K562 (cell line): ENCODE data around the gene CHML.

ENCODE experiments used
- ARID1B ChIP-seq: fragments of 450-650 bp; IDR thresholded peaks from 2 replicates; pipeline ENCODE4 v1.6.1; 2016; ENCODE audit warnings: antibody characterized with exemption, mild to moderate bottlenecking, inconsistent platforms
- MXD1 ChIP-seq: fragments of 250-450 bp; sonication (Bioruptor Pico); IDR thresholded peaks from 2 replicates; pipeline ENCODE4 v1.8.0; 2021; ENCODE audit warnings: borderline replicate concordance, mild to moderate bottlenecking, moderate library complexity; ENCODE audit not compliant: poor library complexity, severe bottlenecking
- POLR2A ChIP-seq: fragments of 450-650 bp; conservative IDR thresholded peaks from 2 replicates; pipeline ENCODE4 v1.6.1; 2016
- SAP30 ChIP-seq: fragments of 200-600 bp; sonication (generic); IDR thresholded peaks from 2 replicates; pipeline ENCODE4 v1.6.1; 2012; ENCODE audit warnings: borderline replicate concordance, low read depth, mild to moderate bottlenecking, moderate library complexity, low read length, control low read depth, inconsistent platforms; ENCODE audit not compliant: insufficient read depth, poor library complexity, severe bottlenecking
- XRCC5 ChIP-seq: fragments of 200-400 bp; formaldehyde crosslinking; IDR thresholded peaks from 2 replicates; pipeline ENCODE4 v1.6.1; 2017; ENCODE audit warnings: low read depth, mild to moderate bottlenecking, low read length
- YY1 ChIP-seq, 3 experiments: IDR thresholded peaks; 2 replicates each; pipeline ENCODE4 v1.6.1; 2011; ENCODE audit warnings: low read length in 2 of 3, mild to moderate bottlenecking in 2 of 3, moderate library complexity in 2 of 3, borderline replicate concordance in 1 of 3, control low read depth in 1 of 3, low read depth in 1 of 3; ENCODE audit not compliant: insufficient read depth in 3 of 3, insufficient replicate concordance in 2 of 3, control insufficient read depth in 1 of 3, insufficient read length in 1 of 3; ENCODE audit errors: extremely low read depth in 1 of 3
- ZEB2 ChIP-seq: fragments of 450-650 bp; IDR thresholded peaks from 2 replicates; pipeline ENCODE4 v1.6.1; 2016

GRCh38 chr1:241600496-241600901 lies 39.7 kb downstream of the CHML start:
- TF ChIP-seq ZEB2 (no peak), YY1 (IDR thresholded peaks at IDR 0.05; ENCODE audit: borderline replicate concordance in 1 of 3, control insufficient read depth in 1 of 3, extremely low read depth in 1 of 3, insufficient read depth in 3 of 3, insufficient read length in 1 of 3, insufficient replicate concordance in 2 of 3, low read depth in 1 of 3, low read length in 2 of 3) (no peak), SAP30 (no peak), POLR2A (no peak), ARID1B (no peak), MXD1 (no peak), XRCC5 (no peak)
